Hippocampal formation (tissue), 2 donors: ENCODE measurements around the gene SF3A2.
"Not testable (repeated sequence)": the region's sequence is repeated elsewhere in the genome, so short reads cannot be mapped to it uniquely, and the experiment has no call there.

Source experiments
- DNase-seq, 2 donors: peaks; one replicate each; lab custom pipeline; 2025; lab: John Stamatoyannopoulos, UW

SF3A2 gene, protein sequence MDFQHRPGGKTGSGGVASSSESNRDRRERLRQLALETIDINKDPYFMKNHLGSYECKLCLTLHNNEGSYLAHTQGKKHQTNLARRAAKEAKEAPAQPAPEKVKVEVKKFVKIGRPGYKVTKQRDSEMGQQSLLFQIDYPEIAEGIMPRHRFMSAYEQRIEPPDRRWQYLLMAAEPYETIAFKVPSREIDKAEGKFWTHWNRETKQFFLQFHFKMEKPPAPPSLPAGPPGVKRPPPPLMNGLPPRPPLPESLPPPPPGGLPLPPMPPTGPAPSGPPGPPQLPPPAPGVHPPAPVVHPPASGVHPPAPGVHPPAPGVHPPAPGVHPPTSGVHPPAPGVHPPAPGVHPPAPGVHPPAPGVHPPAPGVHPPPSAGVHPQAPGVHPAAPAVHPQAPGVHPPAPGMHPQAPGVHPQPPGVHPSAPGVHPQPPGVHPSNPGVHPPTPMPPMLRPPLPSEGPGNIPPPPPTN

DNA sequence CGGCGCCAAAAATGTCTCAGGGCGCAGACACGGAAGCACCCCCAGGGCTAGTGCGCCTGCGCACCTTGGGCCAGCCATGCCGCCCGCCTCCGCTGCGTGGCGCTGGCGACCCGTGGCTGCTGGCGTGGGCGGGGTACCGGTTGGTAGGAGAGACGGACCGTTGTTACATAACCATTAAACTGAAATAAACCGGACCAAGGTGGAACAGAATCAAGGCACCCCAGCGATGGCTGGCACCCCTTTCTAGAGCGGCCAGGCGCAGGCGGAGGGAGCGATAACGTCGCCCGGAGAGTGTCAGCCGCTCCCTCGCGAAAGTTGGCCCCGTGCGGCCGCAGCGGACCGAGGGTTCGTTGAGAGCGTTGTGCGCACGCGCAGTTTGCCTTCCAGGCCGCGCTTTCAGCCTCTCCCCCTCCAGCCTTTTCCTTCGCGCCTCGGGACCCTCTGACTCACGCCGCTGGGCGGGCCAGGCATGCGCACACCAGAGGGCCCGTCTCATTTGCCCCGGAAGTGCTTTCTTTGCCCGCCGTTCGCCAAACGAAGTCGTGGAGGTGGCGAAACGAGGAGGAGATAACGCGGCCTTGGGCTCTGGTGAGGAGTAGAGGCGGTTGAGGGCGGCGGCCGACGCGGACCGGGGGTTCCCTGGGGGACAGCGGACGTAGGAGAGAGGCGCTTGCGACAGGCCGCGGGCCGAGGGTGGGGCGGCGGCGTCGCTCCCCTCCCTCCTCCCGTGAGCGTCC, at the start of gene SF3A2, which contains the start of gene PLEKHJ1:
SF3A2 (plus strand) TSS at position 511 of the 737 bp plus-strand sequence. CDS start 6,595 bp downstream, outside the sequence.
PLEKHJ1 (minus strand) TSS at position 16 of the 737 bp plus-strand sequence. CDS start 81 bp downstream, outside the sequence.
- DNase-seq = peak; percentile 90 to 92

- no peak for DNase-seq
Observed at GRCh38 chr19:2187159-2187558, 49.5 kb upstream of the SF3A2 start.

- DNase-seq = no peak
Observed at GRCh38 chr19:2188708-2189385, 47.8 kb upstream of the SF3A2 start.

- DNase-seq = no peak
Observed at GRCh38 chr19:2189880-2190279, 46.7 kb upstream of the SF3A2 start.

GRCh38 chr19:2190848-2191455, 45.7 kb upstream of the SF3A2 start:
- no peak for DNase-seq

DNA sequence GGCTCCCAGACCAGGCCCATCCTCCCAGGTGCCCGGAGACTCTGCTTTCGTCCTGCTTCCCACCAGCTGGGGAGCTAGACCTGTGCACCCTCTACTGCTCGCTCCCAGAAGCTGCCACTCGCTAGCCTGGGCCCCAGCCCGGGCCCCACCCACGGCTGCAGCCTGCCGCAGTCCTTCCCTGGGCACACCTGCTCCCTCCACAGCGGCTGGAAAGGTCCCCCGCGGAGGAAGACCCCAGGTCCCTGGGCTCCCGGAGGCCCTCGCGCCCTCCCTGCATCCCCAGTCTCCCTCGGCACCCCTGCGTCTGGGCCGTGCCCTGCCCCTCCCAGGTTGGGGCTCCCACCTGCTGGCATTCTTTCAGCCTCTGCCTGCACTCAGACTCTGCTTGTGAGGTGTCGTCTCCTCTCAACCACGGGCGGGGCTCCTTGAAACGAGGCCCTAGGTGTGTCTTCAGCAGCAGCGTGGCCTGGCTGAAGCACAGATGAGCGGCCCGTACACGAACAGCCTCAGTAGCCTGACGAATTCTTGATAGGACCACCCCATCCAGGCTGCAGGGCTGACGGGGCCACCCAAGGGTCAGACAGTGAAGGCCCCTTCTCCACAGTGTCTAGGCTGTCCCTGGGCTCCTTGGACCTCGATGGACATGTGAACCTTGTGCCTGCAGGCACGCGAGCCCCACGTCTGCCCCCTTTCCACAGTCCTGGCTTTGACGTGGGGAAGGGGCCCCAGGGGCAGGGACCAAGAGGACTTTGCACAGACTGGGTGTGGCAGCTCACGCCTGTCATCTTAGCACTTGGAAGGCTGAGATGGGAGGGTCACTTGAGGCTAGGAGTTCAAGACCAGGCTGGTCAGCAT, 44.9 kb upstream of the SF3A2 start:
- DNase-seq = no peak

- DNase-seq = no peak
Observed at GRCh38 chr19:2192862-2193261, 43.8 kb upstream of the SF3A2 start.

DNA sequence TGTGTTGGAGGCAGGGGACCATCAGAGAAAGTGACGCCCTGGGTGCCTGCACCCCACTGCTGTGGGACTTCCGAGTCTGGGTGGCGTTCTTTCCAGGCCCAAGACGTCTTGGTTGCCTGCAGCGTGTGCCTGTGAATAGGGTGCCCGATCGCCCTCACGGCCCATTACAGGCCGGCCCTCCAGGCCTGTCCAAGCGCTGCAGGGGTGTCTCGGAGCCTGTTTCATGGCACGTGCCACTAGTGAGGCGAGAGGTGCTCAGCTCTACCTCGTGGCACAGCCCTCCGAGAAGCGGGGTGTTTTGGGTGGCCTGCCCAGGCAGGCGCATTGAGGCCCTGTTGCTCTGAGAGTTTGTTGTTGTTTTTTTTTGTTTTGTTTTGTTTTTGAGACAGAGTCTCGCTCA, 42.8 kb upstream of the SF3A2 start:
- no peak for DNase-seq

DNA sequence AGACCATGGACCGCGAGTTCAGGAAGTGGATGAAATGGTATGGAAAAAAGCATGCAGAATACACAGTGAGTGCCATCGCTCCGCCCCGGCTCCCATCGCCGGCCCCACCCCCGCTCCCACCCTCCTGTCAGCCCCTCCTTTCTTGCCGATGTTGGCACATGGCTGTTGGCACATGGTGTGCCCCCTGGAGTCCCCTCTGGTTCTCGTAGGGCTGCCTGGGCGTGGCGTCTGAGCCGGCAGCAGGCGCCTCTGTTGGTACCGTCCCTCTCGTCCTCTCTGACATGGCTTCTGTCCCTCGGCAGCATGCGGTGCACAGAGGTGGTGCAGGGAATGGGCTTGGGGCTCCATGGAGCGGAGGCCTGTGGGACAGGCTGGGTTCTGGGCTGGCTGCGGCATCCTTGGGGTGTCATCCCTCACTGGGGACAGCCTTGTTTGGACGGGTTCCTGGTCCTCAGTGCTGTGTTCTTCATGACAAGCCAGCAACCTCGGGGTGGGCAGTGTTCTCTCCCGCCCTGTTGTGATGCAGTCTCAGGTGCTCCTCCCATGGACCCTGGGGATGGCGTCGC, 42.0 kb upstream of the SF3A2 start:
- no peak for DNase-seq

DNA sequence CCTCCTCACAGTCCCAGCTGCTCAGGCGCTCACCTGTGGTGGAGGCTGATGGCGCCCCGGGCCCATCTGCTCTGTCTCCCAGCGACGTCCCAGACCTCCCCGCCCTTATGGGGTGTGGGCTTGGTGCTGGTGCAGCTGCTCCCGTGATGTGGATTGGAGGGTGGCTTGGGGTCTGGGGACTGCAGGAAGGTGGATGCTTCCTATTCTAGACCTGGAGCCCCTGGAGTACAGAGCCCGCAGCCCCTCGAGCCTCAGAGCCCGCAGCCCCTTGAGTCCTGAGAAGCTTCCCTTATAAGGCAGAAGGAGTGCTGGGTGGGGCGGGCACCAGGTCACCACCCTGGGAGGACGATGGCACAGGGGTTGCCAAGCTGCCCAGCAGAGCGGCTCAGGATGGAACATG, 41.3 kb upstream of the SF3A2 start:
- DNase-seq = no peak

DNA sequence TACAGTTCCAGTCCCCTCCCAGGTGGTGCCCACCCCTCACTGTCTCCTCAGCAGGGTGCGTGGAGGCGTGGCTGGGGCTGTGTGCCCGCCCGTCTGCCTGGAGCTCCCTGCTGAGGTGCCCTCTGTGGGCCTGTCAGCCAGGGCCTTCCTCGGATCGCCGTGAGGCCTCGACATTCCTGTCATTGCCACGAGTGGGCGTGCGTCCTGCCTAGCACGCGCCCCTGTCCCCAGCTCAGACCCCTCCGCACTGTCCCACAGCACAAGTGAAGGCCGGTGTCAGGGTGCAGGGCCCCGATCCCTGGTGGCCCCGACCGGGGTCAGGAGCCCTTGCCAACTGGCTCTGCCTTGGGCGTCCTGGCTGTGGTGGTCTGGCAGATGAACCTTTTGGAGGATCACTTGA, 40.7 kb upstream of the SF3A2 start:
- no peak for DNase-seq

GRCh38 chr19:2197270-2197669, 39.4 kb upstream of the SF3A2 start:
- DNase-seq = no peak

DNA sequence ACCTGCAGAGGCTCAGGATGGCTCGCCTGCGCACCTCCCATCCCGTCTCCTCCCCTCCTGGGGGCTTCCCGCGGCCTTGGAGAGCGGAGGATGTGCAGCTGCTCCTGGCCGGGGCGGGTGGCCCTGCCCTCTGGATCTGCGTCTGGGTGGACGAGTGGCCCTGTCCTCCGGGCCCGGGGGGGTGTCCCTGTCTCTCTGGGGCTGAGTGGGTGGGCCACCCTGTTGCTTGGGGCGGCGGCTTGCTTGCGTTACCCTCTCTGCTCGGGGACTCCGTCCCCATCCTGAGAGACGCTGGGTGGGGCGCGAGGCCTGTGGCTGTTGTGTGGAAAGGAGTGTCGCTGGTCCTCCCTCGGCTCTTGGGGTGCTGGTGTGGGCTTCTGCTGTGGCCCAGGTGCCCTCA, 38.3 kb upstream of the SF3A2 start:
- no peak for DNase-seq

DNA sequence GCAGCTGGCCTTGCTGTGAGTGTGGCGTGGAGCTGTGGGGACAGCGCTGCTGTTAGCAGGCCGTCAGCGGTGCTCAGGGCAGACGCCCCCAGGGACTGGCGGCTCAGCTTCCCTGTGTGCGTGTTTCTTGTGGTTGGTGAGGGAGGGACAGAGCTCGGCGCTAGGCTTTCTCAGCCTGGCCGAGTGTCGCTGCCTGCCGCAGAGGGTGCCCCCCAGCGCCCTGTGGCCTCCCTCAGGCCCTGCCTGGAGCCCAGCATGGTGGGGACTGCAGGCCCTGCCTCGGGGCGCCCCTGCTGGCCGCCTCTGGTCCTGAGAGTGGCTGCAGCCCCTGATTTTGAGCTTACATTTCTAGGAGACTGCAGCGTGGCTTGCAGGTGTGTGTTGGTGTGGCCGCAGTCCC, 37.4 kb upstream of the SF3A2 start:
- DNase-seq = no peak

DNA sequence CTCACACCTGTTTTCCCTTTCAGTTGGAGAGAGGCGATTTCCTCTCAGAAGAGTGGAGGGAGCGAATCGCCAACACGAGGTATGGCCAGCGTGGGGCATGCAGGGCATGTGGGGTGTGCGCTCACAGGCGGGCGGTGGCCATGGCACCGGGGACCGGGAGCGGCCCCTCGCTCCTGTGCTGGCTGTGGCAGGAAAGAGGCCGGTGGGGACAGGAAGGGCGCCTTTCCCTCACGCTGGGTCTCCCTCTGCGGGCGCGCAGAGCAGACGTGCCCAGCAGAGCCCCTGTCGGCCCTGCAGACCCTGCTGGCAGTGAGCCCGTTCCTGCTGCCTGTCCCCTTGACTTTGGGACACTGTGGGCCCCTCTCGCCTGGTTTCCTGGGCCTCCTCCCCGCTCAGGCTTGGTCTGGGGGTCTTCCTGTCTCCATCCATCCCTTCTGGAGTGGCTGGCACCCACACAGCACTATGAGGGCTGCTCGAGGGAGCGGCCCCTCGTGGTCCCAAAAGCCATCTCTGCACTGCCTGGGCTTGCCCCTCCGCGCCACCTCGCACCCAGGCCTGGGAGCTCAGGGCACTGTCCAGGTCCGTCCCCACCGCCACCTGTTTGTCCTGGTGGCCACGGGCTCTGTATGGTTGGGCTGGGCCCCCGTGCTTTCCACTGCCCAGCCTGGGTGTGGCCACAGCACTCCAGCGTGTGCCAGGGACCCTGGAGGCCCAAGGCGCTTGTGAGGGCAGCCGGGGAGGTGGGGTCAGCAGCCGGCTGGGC, 36.6 kb upstream of the SF3A2 start:
- no peak for DNase-seq

DNA sequence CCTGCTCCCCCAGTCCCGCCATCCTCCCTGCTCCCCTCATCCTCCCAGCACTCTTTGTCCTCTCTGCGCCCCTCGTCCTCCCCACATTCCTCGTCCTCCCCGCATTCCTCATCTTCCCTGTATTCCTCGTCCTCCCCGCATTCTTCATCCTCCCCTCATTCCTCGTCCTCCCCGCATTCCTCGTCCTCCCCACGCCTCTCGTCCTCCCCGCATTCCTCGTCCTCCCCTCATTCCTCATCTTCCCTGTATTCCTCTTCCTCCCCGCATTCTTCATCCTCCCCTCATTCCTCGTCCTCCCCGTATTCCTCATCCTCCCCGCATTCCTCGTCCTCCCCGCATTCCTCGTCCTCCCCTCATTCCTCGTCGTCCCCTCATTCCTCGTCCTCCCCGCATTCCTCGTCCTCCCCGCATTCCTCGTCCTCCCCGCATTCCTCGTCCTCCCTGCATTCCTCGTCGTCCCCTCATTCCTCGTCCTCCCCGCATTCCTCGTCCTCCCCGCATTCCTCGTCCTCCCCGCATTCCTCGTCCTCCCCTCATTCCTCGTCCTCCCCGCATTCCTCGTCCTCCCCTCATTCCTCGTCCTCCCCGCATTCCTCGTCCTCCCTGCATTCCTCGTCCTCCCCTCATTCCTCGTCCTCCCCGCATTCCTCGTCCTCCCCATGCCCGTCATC, 35.9 kb upstream of the SF3A2 start:
- not testable (repeated sequence) for DNase-seq

DNA sequence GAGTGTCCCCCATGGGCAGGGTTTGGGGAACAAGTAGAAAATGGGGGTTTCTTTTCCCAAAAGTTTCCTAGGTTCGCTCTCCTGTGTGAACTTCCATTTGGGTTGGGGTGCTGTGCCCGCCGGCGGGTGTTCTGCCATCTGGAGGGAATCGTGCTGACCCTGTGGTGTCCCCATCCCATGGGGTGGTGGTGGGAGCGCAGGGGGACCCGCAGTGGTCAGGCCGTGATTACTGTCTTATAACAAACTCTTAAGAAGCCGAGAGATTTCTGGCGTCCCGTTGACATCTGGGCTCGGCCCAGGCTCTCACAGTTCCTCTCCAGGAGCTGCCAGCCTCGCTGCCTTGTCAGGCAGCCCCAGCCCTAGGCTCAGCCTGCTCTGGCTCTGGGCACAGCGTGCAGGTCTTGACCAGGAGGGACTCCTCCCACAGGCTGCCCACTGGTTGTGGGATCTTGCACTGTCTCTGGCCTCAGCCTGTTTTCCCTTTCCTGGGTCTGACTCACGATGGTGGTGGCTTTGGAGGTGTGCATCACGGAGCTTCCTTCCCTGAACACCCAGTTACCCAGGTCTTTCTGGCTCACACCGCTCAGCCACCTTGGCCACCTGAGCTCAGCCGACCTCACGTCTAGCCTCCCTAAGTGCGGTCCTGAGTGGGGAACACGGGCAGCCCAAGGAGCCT, 35.0 kb upstream of the SF3A2 start:
- DNase-seq = no peak

DNA sequence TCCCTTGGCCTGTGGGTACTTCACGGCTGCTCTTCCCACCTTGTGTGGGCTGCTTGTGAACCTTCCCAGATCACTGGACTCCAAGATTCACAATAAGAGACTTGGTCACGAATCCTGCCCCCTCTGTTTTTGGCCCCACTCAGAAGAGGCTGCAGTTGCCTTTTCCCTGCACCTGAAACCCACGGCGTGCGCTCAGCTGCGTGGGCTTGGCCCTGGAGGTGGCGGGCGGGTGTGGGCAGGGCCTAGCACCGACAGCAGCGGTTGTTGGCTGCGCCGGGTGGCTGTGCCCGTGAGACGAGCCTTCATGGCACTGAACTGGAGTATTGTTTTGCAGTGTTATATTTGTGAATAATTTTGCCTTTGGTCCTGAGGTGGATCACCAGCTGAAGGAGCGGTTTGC, 34.3 kb upstream of the SF3A2 start:
- no peak for DNase-seq

DNA sequence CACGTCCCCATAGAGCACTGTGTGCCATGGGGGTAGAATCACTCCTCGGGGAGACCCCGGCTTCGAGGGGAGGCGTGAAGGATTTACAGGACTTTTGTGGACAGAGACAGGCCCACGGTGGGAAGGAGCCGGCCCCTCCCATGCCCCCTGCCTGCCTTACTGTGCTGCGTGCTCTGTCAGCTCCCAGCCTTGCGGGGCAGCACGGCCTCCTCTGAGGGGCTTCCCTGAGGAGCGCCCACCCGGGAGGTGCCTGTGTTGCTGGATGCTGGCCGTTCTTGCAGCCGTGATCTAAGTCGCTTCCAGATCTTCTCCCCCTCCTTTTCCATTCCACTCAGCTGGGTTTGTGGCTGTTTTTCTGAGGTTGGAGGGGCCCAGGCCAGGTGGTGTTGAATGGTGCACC, 29.6 kb upstream of the SF3A2 start:
- no peak for DNase-seq
